ENCODE data around the gene DOK6. TPM values are rescaled to one million over a fixed set of nuclear protein-coding genes. Genes with fewer than 3 reads are reported as not detected.

DOK6 gene
- total and polyA plus RNA-seq, 2 experiments from 2014 or later = 0.29 to 0.42 TPM

DNA sequence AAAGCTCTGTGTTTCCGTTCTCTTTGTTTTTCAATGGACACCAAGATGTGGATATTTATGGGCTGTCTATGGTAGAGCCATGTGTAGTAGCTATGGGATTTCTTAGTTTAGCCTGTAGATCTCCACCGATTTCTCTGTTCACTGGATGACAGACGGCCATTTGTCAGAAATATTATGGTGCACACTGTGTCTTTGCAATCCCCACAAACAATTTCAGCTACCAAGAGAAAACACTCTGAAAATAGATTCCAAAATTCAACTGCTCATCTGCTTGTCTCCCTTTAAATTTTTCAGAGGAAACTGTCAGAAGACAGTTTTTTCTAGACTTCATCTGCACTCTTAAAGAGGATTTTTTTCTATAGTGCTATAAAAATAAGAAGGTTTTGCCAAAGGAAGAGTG, 380.2 kb downstream of the DOK6 start (continued):
- TF ChIP-seq, protein P1, sequence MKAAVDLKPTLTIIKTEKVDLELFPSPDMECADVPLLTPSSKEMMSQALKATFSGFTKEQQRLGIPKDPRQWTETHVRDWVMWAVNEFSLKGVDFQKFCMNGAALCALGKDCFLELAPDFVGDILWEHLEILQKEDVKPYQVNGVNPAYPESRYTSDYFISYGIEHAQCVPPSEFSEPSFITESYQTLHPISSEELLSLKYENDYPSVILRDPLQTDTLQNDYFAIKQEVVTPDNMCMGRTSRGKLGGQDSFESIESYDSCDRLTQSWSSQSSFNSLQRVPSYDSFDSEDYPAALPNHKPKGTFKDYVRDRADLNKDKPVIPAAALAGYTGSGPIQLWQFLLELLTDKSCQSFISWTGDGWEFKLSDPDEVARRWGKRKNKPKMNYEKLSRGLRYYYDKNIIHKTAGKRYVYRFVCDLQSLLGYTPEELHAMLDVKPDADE (IDR thresholded peaks at IDR 0.05) = no peak
- TF ChIP-seq STAT1 (IDR thresholded peaks at IDR 0.05; ENCODE audit: unreplicated experiment) = no peak

DNA sequence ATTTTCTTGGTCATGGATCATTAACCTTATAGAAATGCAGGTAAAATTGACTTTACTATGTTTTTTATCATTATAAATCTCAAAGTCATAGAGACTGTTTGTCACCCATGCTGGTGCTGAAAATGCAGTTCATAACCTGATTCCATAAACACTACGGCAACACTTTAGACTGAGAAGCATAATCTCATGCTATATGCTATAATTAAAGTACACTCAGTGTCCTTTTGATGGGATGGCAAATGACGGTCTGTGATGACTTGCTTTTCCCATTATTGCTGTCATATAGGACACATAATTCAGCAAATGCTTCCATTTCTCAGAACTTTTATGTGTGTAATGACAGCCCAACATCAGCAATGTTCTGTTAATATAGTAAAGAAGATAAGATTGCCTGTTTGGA, 384.1 kb downstream of the DOK6 start:
- DNase-seq (ENCODE audit: low spot score) (no peak), ATAC-seq (no peak)
- Histone ChIP-seq H3K4me2 (no peak overlapping the region), H3K27ac (ENCODE audit: low read depth) (no peak overlapping the region), H3K4me1 (ENCODE audit: insufficient read depth) (no peaks in the 10 kb centered on the region), H3K27me3 (ENCODE audit: insufficient read depth) (no peaks in the 10 kb centered on the region), H4K20me1 (replicated peaks; ENCODE audit: insufficient read depth) (no peaks in the 10 kb centered on the region), H2AFZ (no peak overlapping the region), H3K36me3 (ENCODE audit: insufficient read depth) (no peaks in the 10 kb centered on the region), H3K4me3 (no peak overlapping the region), H3K9me2 (ENCODE audit: insufficient read depth) (no peaks in the 10 kb centered on the region; the same call in 1 of the 2 replicates), H3F3A (replicated peaks; ENCODE audit: low read depth) (no peaks in the 10 kb centered on the region), H3K79me2 (replicated peaks; ENCODE audit: insufficient read depth) (no peaks in the 10 kb centered on the region)
- Mint-ChIP-seq H3K27me3 (ENCODE audit: insufficient read depth, low read depth, poor library complexity) (no peaks in the 10 kb centered on the region), H3K4me1 (peaks cover 3% of the 10 kb centered on the region; the same call in 1 of the 3 replicates), H3K9me3 (no peaks in the 10 kb centered on the region), H3K36me3 (ENCODE audit: low read depth) (no peaks in the 10 kb centered on the region), H3K27ac (no peak overlapping the region), H3K4me3 (no peak overlapping the region)
- TF ChIP-seq, protein P2, sequence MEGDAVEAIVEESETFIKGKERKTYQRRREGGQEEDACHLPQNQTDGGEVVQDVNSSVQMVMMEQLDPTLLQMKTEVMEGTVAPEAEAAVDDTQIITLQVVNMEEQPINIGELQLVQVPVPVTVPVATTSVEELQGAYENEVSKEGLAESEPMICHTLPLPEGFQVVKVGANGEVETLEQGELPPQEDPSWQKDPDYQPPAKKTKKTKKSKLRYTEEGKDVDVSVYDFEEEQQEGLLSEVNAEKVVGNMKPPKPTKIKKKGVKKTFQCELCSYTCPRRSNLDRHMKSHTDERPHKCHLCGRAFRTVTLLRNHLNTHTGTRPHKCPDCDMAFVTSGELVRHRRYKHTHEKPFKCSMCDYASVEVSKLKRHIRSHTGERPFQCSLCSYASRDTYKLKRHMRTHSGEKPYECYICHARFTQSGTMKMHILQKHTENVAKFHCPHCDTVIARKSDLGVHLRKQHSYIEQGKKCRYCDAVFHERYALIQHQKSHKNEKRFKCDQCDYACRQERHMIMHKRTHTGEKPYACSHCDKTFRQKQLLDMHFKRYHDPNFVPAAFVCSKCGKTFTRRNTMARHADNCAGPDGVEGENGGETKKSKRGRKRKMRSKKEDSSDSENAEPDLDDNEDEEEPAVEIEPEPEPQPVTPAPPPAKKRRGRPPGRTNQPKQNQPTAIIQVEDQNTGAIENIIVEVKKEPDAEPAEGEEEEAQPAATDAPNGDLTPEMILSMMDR (conservative IDR thresholded peaks at IDR 0.05; ENCODE audit: low read depth in 2 of 2) = no peak
- no peak for TF ChIP-seq EZH2 (IDR thresholded peaks at IDR 0.05; ENCODE audit: low read depth, unreplicated experiment)
- no peak for TF ChIP-seq CREB1 (CRISPR knock-in tag; IDR thresholded peaks at IDR 0.05; ENCODE audit: low read depth)
- no peak for TF ChIP-seq ZNF331 (CRISPR knock-in tag; IDR thresholded peaks at IDR 0.05; ENCODE audit: low read depth)
- TF ChIP-seq, protein P1 (IDR thresholded peaks at IDR 0.05) = no peak
- TF ChIP-seq, protein P3, sequence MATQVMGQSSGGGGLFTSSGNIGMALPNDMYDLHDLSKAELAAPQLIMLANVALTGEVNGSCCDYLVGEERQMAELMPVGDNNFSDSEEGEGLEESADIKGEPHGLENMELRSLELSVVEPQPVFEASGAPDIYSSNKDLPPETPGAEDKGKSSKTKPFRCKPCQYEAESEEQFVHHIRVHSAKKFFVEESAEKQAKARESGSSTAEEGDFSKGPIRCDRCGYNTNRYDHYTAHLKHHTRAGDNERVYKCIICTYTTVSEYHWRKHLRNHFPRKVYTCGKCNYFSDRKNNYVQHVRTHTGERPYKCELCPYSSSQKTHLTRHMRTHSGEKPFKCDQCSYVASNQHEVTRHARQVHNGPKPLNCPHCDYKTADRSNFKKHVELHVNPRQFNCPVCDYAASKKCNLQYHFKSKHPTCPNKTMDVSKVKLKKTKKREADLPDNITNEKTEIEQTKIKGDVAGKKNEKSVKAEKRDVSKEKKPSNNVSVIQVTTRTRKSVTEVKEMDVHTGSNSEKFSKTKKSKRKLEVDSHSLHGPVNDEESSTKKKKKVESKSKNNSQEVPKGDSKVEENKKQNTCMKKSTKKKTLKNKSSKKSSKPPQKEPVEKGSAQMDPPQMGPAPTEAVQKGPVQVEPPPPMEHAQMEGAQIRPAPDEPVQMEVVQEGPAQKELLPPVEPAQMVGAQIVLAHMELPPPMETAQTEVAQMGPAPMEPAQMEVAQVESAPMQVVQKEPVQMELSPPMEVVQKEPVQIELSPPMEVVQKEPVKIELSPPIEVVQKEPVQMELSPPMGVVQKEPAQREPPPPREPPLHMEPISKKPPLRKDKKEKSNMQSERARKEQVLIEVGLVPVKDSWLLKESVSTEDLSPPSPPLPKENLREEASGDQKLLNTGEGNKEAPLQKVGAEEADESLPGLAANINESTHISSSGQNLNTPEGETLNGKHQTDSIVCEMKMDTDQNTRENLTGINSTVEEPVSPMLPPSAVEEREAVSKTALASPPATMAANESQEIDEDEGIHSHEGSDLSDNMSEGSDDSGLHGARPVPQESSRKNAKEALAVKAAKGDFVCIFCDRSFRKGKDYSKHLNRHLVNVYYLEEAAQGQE (IDR thresholded peaks at IDR 0.05; ENCODE audit: unreplicated experiment) = no peak
- no peak for TF ChIP-seq EZH2phosphoT487 (IDR thresholded peaks at IDR 0.05; ENCODE audit: unreplicated experiment)
- no peak for TF ChIP-seq STAT1 (IDR thresholded peaks at IDR 0.05; ENCODE audit: unreplicated experiment)
- no peak for TF ChIP-seq POLR2AphosphoS5 (IDR thresholded peaks at IDR 0.05; ENCODE audit: low read depth)
- TF ChIP-seq, protein P4, sequence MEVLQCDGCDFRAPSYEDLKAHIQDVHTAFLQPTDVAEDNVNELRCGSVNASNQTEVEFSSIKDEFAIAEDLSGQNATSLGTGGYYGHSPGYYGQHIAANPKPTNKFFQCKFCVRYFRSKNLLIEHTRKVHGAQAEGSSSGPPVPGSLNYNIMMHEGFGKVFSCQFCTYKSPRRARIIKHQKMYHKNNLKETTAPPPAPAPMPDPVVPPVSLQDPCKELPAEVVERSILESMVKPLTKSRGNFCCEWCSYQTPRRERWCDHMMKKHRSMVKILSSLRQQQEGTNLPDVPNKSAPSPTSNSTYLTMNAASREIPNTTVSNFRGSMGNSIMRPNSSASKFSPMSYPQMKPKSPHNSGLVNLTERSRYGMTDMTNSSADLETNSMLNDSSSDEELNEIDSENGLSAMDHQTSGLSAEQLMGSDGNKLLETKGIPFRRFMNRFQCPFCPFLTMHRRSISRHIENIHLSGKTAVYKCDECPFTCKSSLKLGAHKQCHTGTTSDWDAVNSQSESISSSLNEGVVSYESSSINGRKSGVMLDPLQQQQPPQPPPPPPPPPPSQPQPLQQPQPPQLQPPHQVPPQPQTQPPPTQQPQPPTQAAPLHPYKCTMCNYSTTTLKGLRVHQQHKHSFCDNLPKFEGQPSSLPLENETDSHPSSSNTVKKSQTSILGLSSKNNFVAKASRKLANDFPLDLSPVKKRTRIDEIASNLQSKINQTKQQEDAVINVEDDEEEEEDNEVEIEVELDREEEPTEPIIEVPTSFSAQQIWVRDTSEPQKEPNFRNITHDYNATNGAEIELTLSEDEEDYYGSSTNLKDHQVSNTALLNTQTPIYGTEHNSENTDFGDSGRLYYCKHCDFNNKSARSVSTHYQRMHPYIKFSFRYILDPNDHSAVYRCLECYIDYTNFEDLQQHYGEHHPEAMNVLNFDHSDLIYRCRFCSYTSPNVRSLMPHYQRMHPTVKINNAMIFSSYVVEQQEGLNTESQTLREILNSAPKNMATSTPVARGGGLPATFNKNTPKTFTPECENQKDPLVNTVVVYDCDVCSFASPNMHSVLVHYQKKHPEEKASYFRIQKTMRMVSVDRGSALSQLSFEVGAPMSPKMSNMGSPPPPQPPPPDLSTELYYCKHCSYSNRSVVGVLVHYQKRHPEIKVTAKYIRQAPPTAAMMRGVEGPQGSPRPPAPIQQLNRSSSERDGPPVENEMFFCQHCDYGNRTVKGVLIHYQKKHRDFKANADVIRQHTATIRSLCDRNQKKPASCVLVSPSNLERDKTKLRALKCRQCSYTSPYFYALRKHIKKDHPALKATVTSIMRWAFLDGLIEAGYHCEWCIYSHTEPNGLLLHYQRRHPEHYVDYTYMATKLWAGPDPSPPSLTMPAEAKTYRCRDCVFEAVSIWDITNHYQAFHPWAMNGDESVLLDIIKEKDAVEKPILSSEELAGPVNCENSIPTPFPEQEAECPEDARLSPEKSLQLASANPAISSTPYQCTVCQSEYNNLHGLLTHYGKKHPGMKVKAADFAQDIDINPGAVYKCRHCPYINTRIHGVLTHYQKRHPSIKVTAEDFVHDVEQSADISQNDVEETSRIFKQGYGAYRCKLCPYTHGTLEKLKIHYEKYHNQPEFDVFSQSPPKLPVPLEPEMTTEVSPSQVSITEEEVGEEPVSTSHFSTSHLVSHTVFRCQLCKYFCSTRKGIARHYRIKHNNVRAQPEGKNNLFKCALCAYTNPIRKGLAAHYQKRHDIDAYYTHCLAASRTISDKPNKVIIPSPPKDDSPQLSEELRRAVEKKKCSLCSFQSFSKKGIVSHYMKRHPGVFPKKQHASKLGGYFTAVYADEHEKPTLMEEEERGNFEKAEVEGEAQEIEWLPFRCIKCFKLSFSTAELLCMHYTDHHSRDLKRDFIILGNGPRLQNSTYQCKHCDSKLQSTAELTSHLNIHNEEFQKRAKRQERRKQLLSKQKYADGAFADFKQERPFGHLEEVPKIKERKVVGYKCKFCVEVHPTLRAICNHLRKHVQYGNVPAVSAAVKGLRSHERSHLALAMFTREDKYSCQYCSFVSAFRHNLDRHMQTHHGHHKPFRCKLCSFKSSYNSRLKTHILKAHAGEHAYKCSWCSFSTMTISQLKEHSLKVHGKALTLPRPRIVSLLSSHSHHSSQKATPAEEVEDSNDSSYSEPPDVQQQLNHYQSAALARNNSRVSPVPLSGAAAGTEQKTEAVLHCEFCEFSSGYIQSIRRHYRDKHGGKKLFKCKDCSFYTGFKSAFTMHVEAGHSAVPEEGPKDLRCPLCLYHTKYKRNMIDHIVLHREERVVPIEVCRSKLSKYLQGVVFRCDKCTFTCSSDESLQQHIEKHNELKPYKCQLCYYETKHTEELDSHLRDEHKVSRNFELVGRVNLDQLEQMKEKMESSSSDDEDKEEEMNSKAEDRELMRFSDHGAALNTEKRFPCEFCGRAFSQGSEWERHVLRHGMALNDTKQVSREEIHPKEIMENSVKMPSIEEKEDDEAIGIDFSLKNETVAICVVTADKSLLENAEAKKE (CRISPR knock-in tag; IDR thresholded peaks at IDR 0.05) = no peak
- TF ChIP-seq JUNB (IDR thresholded peaks at IDR 0.05; ENCODE audit: unreplicated experiment) = no peak
